Endothelial cell of umbilical vein (primary cell): ENCODE results near the gene CAMK2N2.

ENCODE experiments used
- FOS ChIP-seq: IDR thresholded peaks from 2 replicates; pipeline ENCODE4 v1.6.1; 2011; ENCODE audit warnings: mild to moderate bottlenecking, low read length, moderate library complexity, borderline replicate concordance; ENCODE audit not compliant: insufficient read depth
- POLR2A ChIP-seq: IDR thresholded peaks from 2 replicates; pipeline ENCODE4 v1.6.1; 2012; ENCODE audit warnings: low read depth, mild to moderate bottlenecking, control low read depth, low read length
- POLR2AphosphoS5 ChIP-seq: IDR thresholded peaks from 2 replicates; pipeline ENCODE4 v1.6.1; 2012; ENCODE audit warnings: low read depth, mild to moderate bottlenecking, control low read depth, low read length, moderate library complexity; ENCODE audit not compliant: insufficient read depth
- TF ChIP-seq, protein P1 (sequence below), 2 donors: IDR thresholded peaks; 1 replicate in 1 of 2; 2 replicates in 1 of 2; pipeline ENCODE4 v1.5.1; 2011; ENCODE audit warnings: low read length in 2 of 2, mild to moderate bottlenecking in 2 of 2, moderate library complexity in 2 of 2, control low read depth in 1 of 2, inconsistent platforms in 1 of 2, low read depth in 1 of 2; ENCODE audit not compliant: insufficient read depth in 1 of 2; ENCODE audit errors: extremely low read depth in 1 of 2

DNA sequence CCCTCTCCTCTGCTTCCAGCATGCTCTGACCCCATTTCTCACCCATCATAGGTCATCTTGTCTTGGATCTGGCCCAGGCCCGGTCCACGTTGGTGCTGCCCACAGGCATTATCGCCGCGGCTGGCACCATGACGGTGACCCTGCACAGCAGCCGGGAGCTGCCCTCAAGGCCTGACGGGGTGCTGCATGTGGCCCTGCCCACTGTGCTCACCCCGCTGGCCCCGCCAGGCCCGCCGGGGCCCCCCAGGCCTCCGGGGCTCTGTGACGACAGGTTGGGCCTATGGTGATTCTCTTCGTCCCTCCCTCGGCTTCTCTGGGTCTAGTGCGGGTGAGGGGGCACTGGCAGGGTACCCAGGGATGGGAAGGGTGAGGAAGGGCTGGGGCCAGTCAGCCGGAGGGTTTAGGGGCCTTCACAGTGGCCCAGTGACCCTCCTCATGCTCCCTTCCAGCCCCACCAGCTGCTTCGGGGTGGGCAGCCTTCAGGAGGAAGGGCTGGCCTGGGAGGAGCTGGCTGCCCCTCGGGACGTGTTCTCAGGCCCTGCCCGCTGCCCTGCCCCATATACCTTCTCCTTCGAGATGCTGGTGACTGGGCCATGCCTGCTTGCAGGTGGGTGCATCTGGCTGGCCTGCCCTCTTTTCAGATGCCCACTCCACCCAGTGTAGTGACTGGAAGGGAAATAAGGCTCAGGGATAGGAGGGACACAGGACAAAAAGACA is 28.1 kb downstream of the CAMK2N2 start:
- TF ChIP-seq POLR2AphosphoS5 (no peak), POLR2A (no peak), FOS (no peak)
- TF ChIP-seq, protein P1, sequence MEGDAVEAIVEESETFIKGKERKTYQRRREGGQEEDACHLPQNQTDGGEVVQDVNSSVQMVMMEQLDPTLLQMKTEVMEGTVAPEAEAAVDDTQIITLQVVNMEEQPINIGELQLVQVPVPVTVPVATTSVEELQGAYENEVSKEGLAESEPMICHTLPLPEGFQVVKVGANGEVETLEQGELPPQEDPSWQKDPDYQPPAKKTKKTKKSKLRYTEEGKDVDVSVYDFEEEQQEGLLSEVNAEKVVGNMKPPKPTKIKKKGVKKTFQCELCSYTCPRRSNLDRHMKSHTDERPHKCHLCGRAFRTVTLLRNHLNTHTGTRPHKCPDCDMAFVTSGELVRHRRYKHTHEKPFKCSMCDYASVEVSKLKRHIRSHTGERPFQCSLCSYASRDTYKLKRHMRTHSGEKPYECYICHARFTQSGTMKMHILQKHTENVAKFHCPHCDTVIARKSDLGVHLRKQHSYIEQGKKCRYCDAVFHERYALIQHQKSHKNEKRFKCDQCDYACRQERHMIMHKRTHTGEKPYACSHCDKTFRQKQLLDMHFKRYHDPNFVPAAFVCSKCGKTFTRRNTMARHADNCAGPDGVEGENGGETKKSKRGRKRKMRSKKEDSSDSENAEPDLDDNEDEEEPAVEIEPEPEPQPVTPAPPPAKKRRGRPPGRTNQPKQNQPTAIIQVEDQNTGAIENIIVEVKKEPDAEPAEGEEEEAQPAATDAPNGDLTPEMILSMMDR (IDR thresholded peaks at IDR 0.05; ENCODE audit: extremely low read depth in 1 of 2, insufficient read depth in 1 of 2, low read depth in 1 of 2, low read length in 2 of 2), result no peak
